ENCODE measurements around the gene CLP1. TPM values are rescaled to one million over a fixed set of nuclear protein-coding genes. Genes with fewer than 3 reads are reported as not detected.

Gene CLP1
- total RNA-seq, 6 donors from 2014 or later = 10.5 to 16.9 (median 13.4) TPM

- Histone ChIP-seq H3K36me3 (peaks cover 19 to 66% (median 33%) of the 10 kb centered on the region in 4 donors), H3K4me3 (no peak overlapping the region), H3K27ac (no peak overlapping the region), H3K9me3 (peaks cover 0 to 9% (median 3%) of the 10 kb centered on the region in 4 donors), H3K4me1 (no peaks in the 10 kb centered on the region), H3K27me3 (no peaks in the 10 kb centered on the region)
- DNase-seq = no peak
- no peak for TF ChIP-seq POLR2AphosphoS5 (IDR thresholded peaks at IDR 0.05)
- no peak for TF ChIP-seq EP300 (IDR thresholded peaks at IDR 0.05)
- TF ChIP-seq CTCF (IDR thresholded peaks at IDR 0.05) = no peak
- no peak for TF ChIP-seq POLR2A (IDR thresholded peaks at IDR 0.05)
- WGBS, 2 donors = 69 to 76% methylated on average over 3 of the region's 3 CpGs
- ATAC-seq (ENCODE audit: low FRiP score in 2 of 2) = no peak
Measured at GRCh38 chr11:57616595-57616994, 41.0 kb upstream of the CLP1 start.

DNA sequence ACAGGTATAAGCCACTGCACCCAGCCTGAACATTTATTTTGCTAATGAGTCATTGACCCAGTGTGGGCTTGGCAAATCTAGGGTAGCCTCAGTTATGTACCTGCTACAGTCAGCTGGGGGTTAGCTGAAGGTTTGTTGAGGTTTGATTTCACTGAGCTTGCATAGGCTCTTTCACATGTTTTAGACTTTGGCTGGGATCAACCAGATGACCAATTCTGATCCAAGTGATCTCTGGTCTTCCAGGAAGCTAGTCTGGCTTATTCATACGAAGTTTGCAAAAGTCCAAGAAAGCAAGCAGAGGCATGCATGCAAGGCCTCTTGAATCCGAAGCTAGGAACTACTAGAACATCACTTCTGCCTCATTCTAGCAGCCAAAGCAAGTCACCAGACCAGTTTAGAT lies 39.1 kb upstream of the CLP1 start:
- Histone ChIP-seq H3K36me3 (peaks cover 11 to 48% (median 21%) of the 10 kb centered on the region in 4 donors), H3K9me3 (peaks cover 0 to 9% (median 3%) of the 10 kb centered on the region in 4 donors), H3K27ac (no peak overlapping the region), H3K4me3 (no peak overlapping the region), H3K4me1 (no peaks in the 10 kb centered on the region), H3K27me3 (no peaks in the 10 kb centered on the region)
- ATAC-seq (ENCODE audit: low FRiP score in 2 of 2) (no peak), DNase-seq (no peak)
- WGBS, 2 donors = 78 to 86% methylated on average over 2 of the region's 2 CpGs
- TF ChIP-seq EP300 (IDR thresholded peaks at IDR 0.05) (no peak), CTCF (IDR thresholded peaks at IDR 0.05) (no peak), POLR2AphosphoS5 (IDR thresholded peaks at IDR 0.05) (no peak), POLR2A (IDR thresholded peaks at IDR 0.05) (no peak)

GRCh38 chr11:57619331-57619730 lies 38.2 kb upstream of the CLP1 start:
- ATAC-seq (ENCODE audit: low FRiP score in 2 of 2) (no peak), DNase-seq (no peak)
- Histone ChIP-seq H3K4me1 (no peaks in the 10 kb centered on the region), H3K4me3 (no peak overlapping the region), H3K27ac (no peak overlapping the region), H3K9me3 (peaks cover 0 to 9% (median 3%) of the 10 kb centered on the region in 4 donors), H3K27me3 (no peaks in the 10 kb centered on the region), H3K36me3 (peaks cover 4 to 39% (median 12%) of the 10 kb centered on the region in 4 donors)
- WGBS, 2 donors = 91 to 94% methylated on average over 2 of the region's 2 CpGs
- TF ChIP-seq EP300 (IDR thresholded peaks at IDR 0.05) (no peak), CTCF (IDR thresholded peaks at IDR 0.05) (no peak), POLR2AphosphoS5 (IDR thresholded peaks at IDR 0.05) (no peak), POLR2A (IDR thresholded peaks at IDR 0.05) (no peak)

DNA sequence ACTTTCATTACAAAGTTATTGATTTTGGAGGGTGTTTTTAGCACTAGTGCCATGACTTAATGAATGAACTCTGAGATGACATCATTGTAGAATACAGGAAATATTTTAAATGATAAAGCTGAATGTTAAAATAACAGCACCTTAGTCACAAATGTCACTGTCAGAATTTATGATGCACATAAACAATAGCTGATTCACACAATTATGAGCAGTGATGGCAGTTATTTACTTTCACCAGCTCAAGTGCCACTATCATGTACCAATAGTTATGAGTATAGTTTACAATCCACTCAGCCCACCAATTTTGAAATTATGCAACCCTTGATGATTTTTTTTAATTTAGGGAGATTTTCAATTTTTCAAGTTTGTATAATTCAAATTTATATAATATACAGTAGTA lies 37.1 kb upstream of the CLP1 start:
- Histone ChIP-seq H3K27ac (no peak overlapping the region), H3K4me1 (no peaks in the 10 kb centered on the region), H3K9me3 (peaks cover 0 to 9% (median 3%) of the 10 kb centered on the region in 4 donors), H3K27me3 (no peaks in the 10 kb centered on the region), H3K36me3 (peaks cover 0 to 27% (median 4%) of the 10 kb centered on the region in 4 donors), H3K4me3 (no peak overlapping the region)
- TF ChIP-seq EP300 (IDR thresholded peaks at IDR 0.05) (no peak), POLR2AphosphoS5 (IDR thresholded peaks at IDR 0.05) (no peak), POLR2A (IDR thresholded peaks at IDR 0.05) (no peak), CTCF (IDR thresholded peaks at IDR 0.05) (no peak)
- DNase-seq (no peak), ATAC-seq (ENCODE audit: low FRiP score in 2 of 2) (no peak)

GRCh38 chr11:57622263-57622662 lies 35.3 kb upstream of the CLP1 start:
- 46 to 59% methylated on average over 3 of the region's 3 CpGs for WGBS, 2 donors
- DNase-seq = no peak
- H3K27ac ChIP-seq = no peak overlapping the region
- H3K9me3 ChIP-seq = peaks cover 0 to 9% (median 3%) of the 10 kb centered on the region in 4 donors
- no peaks in the 10 kb centered on the region for H3K27me3 ChIP-seq
- no peak overlapping the region for H3K4me3 ChIP-seq
- no peaks in the 10 kb centered on the region for H3K4me1 ChIP-seq
- TF ChIP-seq POLR2AphosphoS5 (IDR thresholded peaks at IDR 0.05) (no peak), EP300 (IDR thresholded peaks at IDR 0.05) (no peak), POLR2A (IDR thresholded peaks at IDR 0.05) (no peak), CTCF (IDR thresholded peaks at IDR 0.05) (no peak)
- H3K36me3 ChIP-seq = peaks cover 0 to 20% (median 0%) of the 10 kb centered on the region in 4 donors
- no peak for ATAC-seq (ENCODE audit: low FRiP score in 2 of 2)

Measured in upper lobe of left lung (tissue), 6 donors.